ENCODE measurements around the gene RAB4A. TPM values are rescaled to one million over a fixed set of nuclear protein-coding genes. Genes with fewer than 3 reads are reported as not detected.

Gene RAB4A
- total and polyA plus RNA-seq, 2 of the 8 experiments (the other 6 are each of a cell fraction or from before 2014, with no cell fraction given), result 13.3 to 68.8 TPM

DNA sequence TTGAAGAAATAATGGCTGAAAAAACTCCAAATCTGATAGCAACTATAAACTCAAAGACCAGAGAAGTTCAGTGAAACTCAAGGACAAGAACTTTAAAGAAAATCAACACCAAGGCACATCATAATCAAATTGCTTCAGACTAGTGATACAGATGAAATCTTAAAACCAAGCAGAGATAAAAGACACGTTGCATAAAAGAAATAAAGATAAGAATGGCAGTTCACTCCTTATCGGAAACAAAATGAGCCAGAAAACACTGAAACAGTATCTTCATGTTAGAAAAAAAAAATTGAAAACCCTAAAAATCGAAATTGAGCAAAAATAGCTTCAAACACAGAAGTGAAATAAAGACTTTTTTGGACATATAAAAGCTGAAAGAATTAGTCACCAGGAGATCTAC lies 4.6 kb upstream of the RAB4A start:
- Histone ChIP-seq H4K8ac (ENCODE audit: extremely low read depth, insufficient read depth, low read length) (no peak overlapping the region), H2AFZ (ENCODE audit: low read length) (no peak overlapping the region), H2BK15ac (ENCODE audit: low read length) (no peak overlapping the region), H3K27ac (ENCODE audit: low read depth, low read length) (no peak overlapping the region), H3K79me2 (ENCODE audit: control insufficient read depth in 1 of 2, insufficient read depth in 2 of 2, low read length in 2 of 2) (no peaks in the 10 kb centered on the region), H2BK20ac (ENCODE audit: low read length) (no peak overlapping the region), H2BK12ac (ENCODE audit: low read depth, low read length) (no peak overlapping the region), H3K14ac (ENCODE audit: insufficient read length) (no peak overlapping the region), H4K5ac (ENCODE audit: insufficient read length, low read depth, low read length) (no peak overlapping the region), H3K27me3 (replicated peaks in 1 of 4; ENCODE audit: control insufficient read depth in 3 of 4, extremely low read depth in 1 of 4, insufficient read depth in 3 of 4, low read length in 3 of 4) (peaks cover 0 to 10% (median 6%) of the 10 kb centered on the region in 4 experiments; a peak in 5 of 7 replicates), H3K18ac (ENCODE audit: extremely low read depth, low read length) (no peak overlapping the region), H3K4me3 (ENCODE audit: extremely low read depth in 1 of 4, insufficient read depth in 2 of 4, low read depth in 3 of 4, low read length in 4 of 4) (no peak overlapping the region), H2BK120ac (replicated peaks; ENCODE audit: low read depth, low read length) (no peak overlapping the region), H3K23me2 (ENCODE audit: low read depth, low read length) (no peaks in the 10 kb centered on the region; the same call in 1 of the 2 replicates), H3K4me2 (ENCODE audit: insufficient read depth in 1 of 2, low read depth in 2 of 2, low read length in 2 of 2) (no peak overlapping the region), H3K9me3 (ENCODE audit: insufficient read depth in 2 of 2, low read depth in 1 of 2, low read length in 1 of 2) (no peaks in the 10 kb centered on the region; a peak in 1 of 4 replicates), H4K91ac (replicated peaks; ENCODE audit: insufficient read length, low read length) (no peak overlapping the region), H3K23ac (ENCODE audit: insufficient read length) (no peak overlapping the region), H3K4ac (replicated peaks; ENCODE audit: insufficient read length, low read depth, low read length) (no peak overlapping the region), H2AK5ac (ENCODE audit: low read depth, low read length) (no peak overlapping the region), H3K36me3 (ENCODE audit: control insufficient read depth in 2 of 4, insufficient read depth in 4 of 4, low read length in 3 of 4) (no peaks in the 10 kb centered on the region; a peak in 1 of 8 replicates), H3K9ac (replicated peaks in 1 of 4; ENCODE audit: extremely low read depth in 1 of 4, low read depth in 3 of 4, low read length in 3 of 4) (no peak overlapping the region), H3K4me1 (replicated peaks in 1 of 4; ENCODE audit: control insufficient read depth in 3 of 4, insufficient read depth in 4 of 4, low read length in 3 of 4) (0 out of 7 replicates have a peak, but pooled peaks cover 0 to 3% (median 0%) of the 10 kb centered on the region in 4 experiments), H3K79me1 (ENCODE audit: low read depth, low read length) (no peaks in the 10 kb centered on the region), H2BK5ac (ENCODE audit: low read depth, low read length) (no peak overlapping the region), H4K20me1 (replicated peaks in 1 of 2; ENCODE audit: control insufficient read depth in 1 of 2, insufficient read depth in 2 of 2, low read length in 2 of 2) (no peaks in the 10 kb centered on the region), H3K56ac (replicated peaks; ENCODE audit: insufficient read length, low read depth, low read length) (no peak overlapping the region)
- FAIRE-seq, result no peak
- POLR2A ChIA-PET (ENCODE audit: partially characterized antibody), result no interaction called here
- CTCF ChIA-PET (ENCODE audit: partially characterized antibody), result interaction anchor here (1.7 kb wide), 1 partner anchor 11 kb away, joined by 7 read pairs; no protein-coding TSS in a partner anchor
- 91% methylated on average over 3 of the region's 3 CpGs; no CpG with 5 or more reads in 1 of the 2 experiments for WGBS, 2 experiments (ENCODE audit: extremely low coverage in 1 of 2, insufficient coverage in 1 of 2, insufficient read length in 1 of 2, insufficient replicate concordance in 2 of 2, low coverage in 1 of 2, low lambda C conversion rate in 2 of 2, missing lambda C conversion rate in 1 of 2)
- DNase-seq (ENCODE audit: low read depth in 1 of 2, low spot score in 2 of 2), result no peak
- TF ChIP-seq MAFK (IDR thresholded peaks at IDR 0.05; ENCODE audit: low read depth, low read length), result no peak
- no peak for TF ChIP-seq POLR2A (IDR thresholded peaks at IDR 0.05; ENCODE audit: control extremely low read depth in 1 of 2, low read depth in 2 of 2, low read length in 2 of 2)
- TF ChIP-seq SRF (IDR thresholded peaks at IDR 0.05; ENCODE audit: low read depth, low read length), result no peak
- no peak for TF ChIP-seq POLR2AphosphoS5 (IDR thresholded peaks at IDR 0.05; ENCODE audit: low read depth, low read length)
- TF ChIP-seq KDM1A (IDR thresholded peaks at IDR 0.05; ENCODE audit: borderline replicate concordance, low read length), result no peak
- TF ChIP-seq JUN (IDR thresholded peaks at IDR 0.05; ENCODE audit: low read depth, low read length), result no peak
- TF ChIP-seq BRCA1 (IDR thresholded peaks at IDR 0.05; ENCODE audit: low read depth, low read length), result no peak
- TF ChIP-seq, protein P1, sequence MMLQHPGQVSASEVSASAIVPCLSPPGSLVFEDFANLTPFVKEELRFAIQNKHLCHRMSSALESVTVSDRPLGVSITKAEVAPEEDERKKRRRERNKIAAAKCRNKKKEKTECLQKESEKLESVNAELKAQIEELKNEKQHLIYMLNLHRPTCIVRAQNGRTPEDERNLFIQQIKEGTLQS (IDR thresholded peaks at IDR 0.05; ENCODE audit: insufficient read depth, low read depth, low read length), result no peak
- no peak for TF ChIP-seq HDAC2 (IDR thresholded peaks at IDR 0.05; ENCODE audit: borderline replicate concordance in 1 of 2, low read depth in 2 of 2, low read length in 2 of 2)
- TF ChIP-seq BCL11A (IDR thresholded peaks at IDR 0.05; ENCODE audit: low read depth in 2 of 2, low read length in 2 of 2), result no peak
- no peak for TF ChIP-seq CHD1 (IDR thresholded peaks at IDR 0.05; ENCODE audit: low read depth, low read length)
- TF ChIP-seq HDAC6 (IDR thresholded peaks at IDR 0.05; ENCODE audit: low read depth, low read length), result no peak
- TF ChIP-seq TCF12 (IDR thresholded peaks at IDR 0.05; ENCODE audit: low read depth, low read length), result no peak
